Natural killer cell (primary cell): ENCODE results near the gene PIGS. TPM values are rescaled to one million over a fixed set of nuclear protein-coding genes. Genes with fewer than 3 reads are reported as not detected.

Experiments
- ATAC-seq, 3 donors: fragments of 150-1000 bp in 2 of 3; fragments of 200-7000 bp in 1 of 3; cut with Tn5 transposase; 1 replicate in 1 of 3; 2 replicates in 2 of 3; pipeline ENCODE4 v1.10.0; 2021; ENCODE audit warnings: mild to moderate bottlenecking in 2 of 3, moderate library complexity in 2 of 3
- DNase-seq, 2 donors: peaks; one replicate each; pipeline versions ENCODE4 v3.0.0 to v3.0.0-alpha.2; 2013 to 2021; ENCODE audit warnings: mixed read lengths in 1 of 2
- H3K27ac ChIP-seq: one replicate; pipeline ENCODE4 v1.5.1; 2013; ENCODE audit warnings: mild to moderate bottlenecking, low read length
- H3K27me3 ChIP-seq: one replicate; pipeline ENCODE4 v1.6.1; 2013; ENCODE audit warnings: low read length; ENCODE audit not compliant: control insufficient read depth, insufficient read depth
- H3K36me3 ChIP-seq: one replicate; pipeline ENCODE4 v1.6.1; 2013; ENCODE audit warnings: low read length; ENCODE audit not compliant: control insufficient read depth, insufficient read depth
- H3K4me1 ChIP-seq: one replicate; pipeline ENCODE4 v1.6.1; 2013; ENCODE audit warnings: low read length; ENCODE audit not compliant: control insufficient read depth, insufficient read depth
- H3K4me3 ChIP-seq: one replicate; pipeline ENCODE4 v1.5.1; 2013; ENCODE audit warnings: low read length
- H3K9me3 ChIP-seq: one replicate; pipeline ENCODE4 v1.6.1; 2013; ENCODE audit warnings: low read length; ENCODE audit not compliant: control insufficient read depth, insufficient read depth
- H3K27ac Mint-ChIP-seq, 2 donors: one replicate each; pipeline ENCODE4 v1.8.0; 2022; ENCODE audit warnings: mild to moderate bottlenecking in 2 of 2, mixed read lengths in 2 of 2, moderate library complexity in 1 of 2
- H3K27me3 Mint-ChIP-seq, 2 donors: one replicate each; pipeline ENCODE4 v1.8.0; 2022; ENCODE audit warnings: low read depth in 2 of 2, mixed read lengths in 2 of 2
- H3K36me3 Mint-ChIP-seq: one replicate; pipeline ENCODE4 v1.8.0; 2022; ENCODE audit warnings: mixed read lengths
- H3K4me1 Mint-ChIP-seq, 2 donors: one replicate each; pipeline ENCODE4 v1.8.0; 2022; ENCODE audit warnings: mixed read lengths in 2 of 2
- H3K4me3 Mint-ChIP-seq: one replicate; pipeline ENCODE4 v1.8.0; 2022; ENCODE audit warnings: mild to moderate bottlenecking, moderate library complexity, mixed read lengths
- H3K9me3 Mint-ChIP-seq, 2 donors: one replicate each; pipeline ENCODE4 v1.8.0; 2022; ENCODE audit warnings: mixed read lengths in 2 of 2
- CTCF ChIP-seq: fragments of 200-600 bp; IDR thresholded peaks from one replicate; pipeline ENCODE4 v1.8.0; 2022; ENCODE audit warnings: antibody characterized with exemption
- WGBS: methylation state at CpG from one replicate; pipeline ENCODE4 v1.1.7; 2013; ENCODE audit warnings: missing lambda C conversion rate; ENCODE audit not compliant: insufficient coverage; 5-methylcytosine and 5-hydroxymethylcytosine counted together
- intact Hi-C: fragments of 100-400 bp; cut with micrococcal nuclease; formaldehyde crosslinking; loops from one replicate; pipeline ENCODE4 v1.14.2; 2022
- total RNA-seq, 4 donors: library from RNA; stranded (reverse); fragments of 120-200 nt in 1 of 4; gene quantifications; one replicate each; pipeline versions ENCODE4 v1.2.3 to v1.2.4, GENCODE V29; 2013 to 2022

PIGS gene
- total RNA-seq, 3 donors from 2014 or later (not counting 1 experiment from before 2014, with no cell fraction given), result 88.3 to 95.3 (median 92.3) TPM

GRCh38 chr17:28503420-28503819 lies 67.9 kb downstream of the PIGS start:
- intact Hi-C loops, result no loop called here
- Histone ChIP-seq H3K9me3 (no peaks in the 10 kb centered on the region), H3K36me3 (no peaks in the 10 kb centered on the region), H3K27me3 (no peaks in the 10 kb centered on the region), H3K4me1 (no peaks in the 10 kb centered on the region), H3K4me3 (no peak overlapping the region), H3K27ac (no peak overlapping the region)
- no peak for ATAC-seq
- DNase-seq, result no peak
- no peak overlapping the region for H3K4me3 Mint-ChIP-seq
- H3K4me1 Mint-ChIP-seq, result no peaks in the 10 kb centered on the region
- H3K36me3 Mint-ChIP-seq, result no peaks in the 10 kb centered on the region
- H3K27ac Mint-ChIP-seq, result no peak overlapping the region
- H3K27me3 Mint-ChIP-seq, result peaks cover 8 to 14% of the 10 kb centered on the region in 2 donors
- no peaks in the 10 kb centered on the region for H3K9me3 Mint-ChIP-seq
- WGBS, result 92% methylated on average over 3 of the region's 3 CpGs
- no peak for TF ChIP-seq CTCF

Other genes starting within 250 kb of the PIGS start
- gene IFT20, start 236.1 kb downstream of the PIGS start, total RNA-seq, result 100 to 1,000 TPM in 1 of 3 donors, 10 to 100 TPM in 2; 50.0 to 109 (median 68.6) TPM
- gene TNFAIP1, start 235.8 kb downstream of the PIGS start, total RNA-seq, result 10 to 100 TPM; 10.5 to 15.7 (median 14.6) TPM
- 10 to 100 TPM; 30.8 to 37.0 (median 33.7) TPM for gene POLDIP2, start 214.0 kb downstream of the PIGS start, total RNA-seq
- gene SEBOX, start 206.3 kb downstream of the PIGS start, total RNA-seq, result not detected
- gene VTN, start 201.2 kb downstream of the PIGS start, total RNA-seq, result not detected
- gene SARM1, start 199.8 kb downstream of the PIGS start, total RNA-seq, result 10 to 100 TPM; 25.7 to 33.0 (median 26.2) TPM
- gene SLC46A1, start 165.3 kb downstream of the PIGS start, total RNA-seq, result under 1 TPM; 0.54 to 0.84 (median 0.55) TPM
- gene SLC13A2, start 97.9 kb downstream of the PIGS start, total RNA-seq, result not detected
- gene FOXN1, start 65.2 kb downstream of the PIGS start, total RNA-seq, result not detected
- 100 to 1,000 TPM in 1 of 3 donors, 10 to 100 TPM in 2; 79.1 to 106 (median 79.3) TPM for gene UNC119, start 18.9 kb downstream of the PIGS start, total RNA-seq
- 10 to 100 TPM; 18.2 to 25.4 (median 23.0) TPM for gene ALDOC, start 5.4 kb upstream of the PIGS start, total RNA-seq
- gene SPAG5, start 27.5 kb upstream of the PIGS start, total RNA-seq, result 10 to 100 TPM; 18.0 to 19.6 (median 19.3) TPM
- gene RSKR, start 42.7 kb upstream of the PIGS start, total RNA-seq, result 10 to 100 TPM in 2 of 3 donors, 1 to 10 TPM in 1; 10.0 to 14.6 (median 14.0) TPM
- 100 to 1,000 TPM; 169 to 199 (median 188) TPM for gene BLTP2, start 73.6 kb upstream of the PIGS start, total RNA-seq
- 10 to 100 TPM; 53.0 to 65.3 (median 53.7) TPM for gene SDF2, start 90.4 kb upstream of the PIGS start, total RNA-seq
- gene SUPT6H, start 90.7 kb upstream of the PIGS start, total RNA-seq, result 100 to 1,000 TPM; 170 to 184 (median 177) TPM
- 1 to 10 TPM; 2.3 to 5.8 (median 3.6) TPM for gene PROCA1, start 140.4 kb upstream of the PIGS start, total RNA-seq
- 10 to 100 TPM in 1 of 3 donors, 1 to 10 TPM in 2; 3.7 to 12.9 (median 3.8) TPM for gene RAB34, start 146.3 kb upstream of the PIGS start, total RNA-seq
- 1,000 to 10,000 TPM; 1,375 to 1,532 (median 1,498) TPM for gene RPL23A, start 148.5 kb upstream of the PIGS start, total RNA-seq
- 1 to 10 TPM in 1 of 3 donors, not detected in 2; 1.0 TPM for gene TLCD1, start 154.7 kb upstream of the PIGS start, total RNA-seq
- gene NEK8, start 157.3 kb upstream of the PIGS start, total RNA-seq, result 1 to 10 TPM; 5.9 to 7.4 (median 6.8) TPM
- 100 to 1,000 TPM in 2 of 3 donors, 10 to 100 TPM in 1; 97.8 to 209 (median 122) TPM for gene TRAF4, start 172.5 kb upstream of the PIGS start, total RNA-seq